ENCODE measurements around the gene TDRD12. TPM values are rescaled to one million over a fixed set of nuclear protein-coding genes. Genes with fewer than 3 reads are reported as not detected.

TDRD12 gene
- total RNA-seq, 4 donors from 2014 or later: 0.42 to 4.7 (median 2.4) TPM

- Histone ChIP-seq H3K27ac (no peak overlapping the region), H3K36me3 (no peaks in the 10 kb centered on the region), H3K4me1 (no peaks in the 10 kb centered on the region), H3K9me3 (no peaks in the 10 kb centered on the region), H3K4me3 (no peak overlapping the region), H3K27me3 (no peaks in the 10 kb centered on the region)
- TF ChIP-seq CTCF (IDR thresholded peaks at IDR 0.05): no peak
- no peak for TF ChIP-seq EP300 (IDR thresholded peaks at IDR 0.05)
- no peak for TF ChIP-seq POLR2A (IDR thresholded peaks at IDR 0.05)
- TF ChIP-seq POLR2AphosphoS5 (IDR thresholded peaks at IDR 0.05): no peak
- DNase-seq (ENCODE audit: low spot score in 2 of 2): no peak
- WGBS: 93% methylated on average over 10 of the region's 10 CpGs
Measured at GRCh38 chr19:32789429-32789828, 69.9 kb downstream of the TDRD12 start.

- H3K27ac ChIP-seq: no peak overlapping the region
- H3K4me3 ChIP-seq: no peak overlapping the region
- no peaks in the 10 kb centered on the region for H3K27me3 ChIP-seq
- TF ChIP-seq POLR2AphosphoS5 (IDR thresholded peaks at IDR 0.05) (no peak), CTCF (IDR thresholded peaks at IDR 0.05) (no peak), POLR2A (IDR thresholded peaks at IDR 0.05) (no peak), EP300 (IDR thresholded peaks at IDR 0.05) (no peak)
- no peaks in the 10 kb centered on the region for H3K36me3 ChIP-seq
- 70% methylated on average over 4 of the region's 4 CpGs for WGBS
- H3K4me1 ChIP-seq: no peaks in the 10 kb centered on the region
- no peaks in the 10 kb centered on the region for H3K9me3 ChIP-seq
- no peak for DNase-seq (ENCODE audit: low spot score in 2 of 2)
Measured at GRCh38 chr19:32798201-32798600, 78.6 kb downstream of the TDRD12 start.

GRCh38 chr19:32800191-32800590, 80.6 kb downstream of the TDRD12 start:
- no peak for DNase-seq (ENCODE audit: low spot score in 2 of 2)
- Histone ChIP-seq H3K4me1 (no peaks in the 10 kb centered on the region), H3K4me3 (no peak overlapping the region), H3K27ac (no peak overlapping the region), H3K36me3 (no peaks in the 10 kb centered on the region), H3K9me3 (no peaks in the 10 kb centered on the region), H3K27me3 (no peaks in the 10 kb centered on the region)
- TF ChIP-seq CTCF (IDR thresholded peaks at IDR 0.05) (no peak), EP300 (IDR thresholded peaks at IDR 0.05) (no peak), POLR2A (IDR thresholded peaks at IDR 0.05) (no peak), POLR2AphosphoS5 (IDR thresholded peaks at IDR 0.05) (no peak)

- H3K4me1 ChIP-seq: no peaks in the 10 kb centered on the region
- 34% methylated on average over 4 of the region's 4 CpGs for WGBS
- no peak for DNase-seq (ENCODE audit: low spot score in 2 of 2)
- no peak overlapping the region for H3K4me3 ChIP-seq
- H3K36me3 ChIP-seq: no peaks in the 10 kb centered on the region
- no peaks in the 10 kb centered on the region for H3K9me3 ChIP-seq
- TF ChIP-seq CTCF (IDR thresholded peaks at IDR 0.05) (no peak), EP300 (IDR thresholded peaks at IDR 0.05) (no peak), POLR2A (IDR thresholded peaks at IDR 0.05) (no peak), POLR2AphosphoS5 (IDR thresholded peaks at IDR 0.05) (no peak)
- no peaks in the 10 kb centered on the region for H3K27me3 ChIP-seq
- no peak overlapping the region for H3K27ac ChIP-seq
Measured at GRCh38 chr19:32800754-32801153, 81.2 kb downstream of the TDRD12 start.

GRCh38 chr19:32802840-32803239, 83.3 kb downstream of the TDRD12 start:
- H3K27me3 ChIP-seq: no peaks in the 10 kb centered on the region
- no peaks in the 10 kb centered on the region for H3K9me3 ChIP-seq
- no peak for DNase-seq (ENCODE audit: low spot score in 2 of 2)
- H3K27ac ChIP-seq: no peak overlapping the region
- WGBS: 96% methylated on average over 12 of the region's 12 CpGs
- no peak for TF ChIP-seq CTCF (IDR thresholded peaks at IDR 0.05)
- TF ChIP-seq EP300 (IDR thresholded peaks at IDR 0.05): no peak
- no peak for TF ChIP-seq POLR2A (IDR thresholded peaks at IDR 0.05)
- TF ChIP-seq POLR2AphosphoS5 (IDR thresholded peaks at IDR 0.05): no peak
- no peaks in the 10 kb centered on the region for H3K36me3 ChIP-seq
- H3K4me1 ChIP-seq: no peaks in the 10 kb centered on the region
- H3K4me3 ChIP-seq: no peak overlapping the region
